HAP-1 (cell line): ENCODE results near the gene TRIM47.
"Not testable (repeated sequence)": the region's sequence is repeated elsewhere in the genome, so short reads cannot be mapped to it uniquely, and the experiment has no call there.

Experiments
- DNase-seq, 2 experiments: peaks; one replicate each; pipeline ENCODE4 v3.0.0-alpha.2; 2016 to 2020; ENCODE audit warnings: low spot score in 2 of 2
- H3K27me3 ChIP-seq: fragments of 250-450 bp; sonication (Bioruptor Pico); 2 replicates; pipeline ENCODE4 v1.5.1; 2020; ENCODE audit warnings: low read depth, mild to moderate bottlenecking, moderate library complexity
- H3K36me3 ChIP-seq: fragments of 250-450 bp; sonication (Bioruptor Pico); replicated peaks from 2 replicates; pipeline ENCODE4 v1.5.1; 2020; ENCODE audit warnings: mild to moderate bottlenecking
- H3K4me1 ChIP-seq: fragments of 250-450 bp; sonication (Bioruptor Pico); 2 replicates; pipeline ENCODE4 v1.5.1; 2020; ENCODE audit warnings: mild to moderate bottlenecking
- H3K4me3 ChIP-seq: fragments of 250-450 bp; sonication (Bioruptor Pico); 2 replicates; pipeline ENCODE4 v1.5.1; 2020; ENCODE audit warnings: mild to moderate bottlenecking, moderate library complexity
- H3K9me3 ChIP-seq: fragments of 250-450 bp; sonication (Bioruptor Pico); 2 replicates; pipeline ENCODE4 v1.5.1; 2020; ENCODE audit warnings: mild to moderate bottlenecking, moderate library complexity
- in situ Hi-C: fragments of 300-500 bp; cut with MboI; formaldehyde crosslinking; loops from 3 replicates; pipeline ENCODE4 v1.14.3; 2020; ENCODE audit warnings: low sequenced_read_pairs, inconsistent platforms, mixed read lengths

TRIM47 gene

DNA sequence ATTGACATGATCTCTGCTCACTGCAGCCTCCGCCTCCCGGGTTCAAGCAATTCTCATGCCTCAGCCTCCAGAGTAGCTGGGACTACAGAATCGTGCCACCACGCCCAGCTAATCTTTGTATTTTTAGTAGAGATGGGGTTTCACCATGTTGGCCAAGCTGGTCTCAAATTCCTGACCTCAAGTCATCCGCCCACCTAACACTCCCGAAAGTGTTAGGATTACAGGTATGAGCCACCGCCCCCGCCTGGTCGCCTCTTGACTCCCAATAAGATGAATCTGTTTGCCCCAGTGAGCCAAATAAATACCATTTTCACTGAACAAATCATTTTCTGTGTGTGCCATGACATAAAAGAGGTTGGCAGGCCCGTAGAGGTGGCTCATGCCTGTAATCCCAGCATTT lies 19.0 kb downstream of the TRIM47 start:
- H3K4me3 ChIP-seq, H3K9me3 ChIP-seq, H3K4me1 ChIP-seq, in situ Hi-C loops, H3K27me3 ChIP-seq, H3K36me3 ChIP-seq, DNase-seq: not testable (repeated sequence)

DNA sequence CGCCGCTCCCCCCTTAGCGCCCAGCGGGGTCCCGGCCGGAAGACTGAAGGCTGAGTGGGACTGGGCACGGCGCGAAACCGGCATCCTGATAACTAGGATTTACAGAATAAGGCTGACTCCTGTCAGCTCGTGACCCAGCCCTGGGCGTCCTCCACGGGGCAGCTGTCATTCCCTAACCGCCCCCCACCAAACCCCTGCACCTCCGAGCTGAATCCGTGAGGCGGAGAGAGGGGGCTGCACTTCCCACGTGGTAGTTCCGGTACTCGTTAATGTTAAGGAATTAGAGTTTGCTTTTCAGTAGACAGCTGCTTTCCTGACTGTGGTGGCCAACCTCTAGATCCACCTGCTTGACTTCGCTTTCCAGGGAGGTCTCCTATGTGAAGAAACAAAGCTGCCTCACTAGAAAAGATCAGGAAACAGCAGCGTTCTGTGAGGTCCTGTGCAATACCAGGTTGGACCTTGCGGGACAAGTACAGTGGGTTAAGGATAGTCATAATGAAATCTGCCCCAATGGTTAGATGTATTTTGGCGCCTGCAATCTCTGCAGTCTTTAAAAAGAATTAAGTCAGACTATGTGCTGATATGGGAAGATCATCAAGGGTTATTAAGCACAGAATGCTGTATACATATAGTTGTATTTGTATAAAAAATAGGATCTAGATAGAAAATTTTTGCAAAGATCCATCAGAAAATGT lies 22.2 kb downstream of the TRIM47 start:
- Histone ChIP-seq H3K27me3 (no peaks in the 10 kb centered on the region), H3K4me3 (peak overlapping the region; percentile 69), H3K4me1 (peaks cover 4% of the 10 kb centered on the region), H3K9me3 (no peaks in the 10 kb centered on the region), H3K36me3 (peaks cover 2% of the 10 kb centered on the region; the same call in 1 of the 2 replicates)
- in situ Hi-C loops, result no loop called here
- peak in 1 of 2 experiments; percentile 19 for DNase-seq

DNA sequence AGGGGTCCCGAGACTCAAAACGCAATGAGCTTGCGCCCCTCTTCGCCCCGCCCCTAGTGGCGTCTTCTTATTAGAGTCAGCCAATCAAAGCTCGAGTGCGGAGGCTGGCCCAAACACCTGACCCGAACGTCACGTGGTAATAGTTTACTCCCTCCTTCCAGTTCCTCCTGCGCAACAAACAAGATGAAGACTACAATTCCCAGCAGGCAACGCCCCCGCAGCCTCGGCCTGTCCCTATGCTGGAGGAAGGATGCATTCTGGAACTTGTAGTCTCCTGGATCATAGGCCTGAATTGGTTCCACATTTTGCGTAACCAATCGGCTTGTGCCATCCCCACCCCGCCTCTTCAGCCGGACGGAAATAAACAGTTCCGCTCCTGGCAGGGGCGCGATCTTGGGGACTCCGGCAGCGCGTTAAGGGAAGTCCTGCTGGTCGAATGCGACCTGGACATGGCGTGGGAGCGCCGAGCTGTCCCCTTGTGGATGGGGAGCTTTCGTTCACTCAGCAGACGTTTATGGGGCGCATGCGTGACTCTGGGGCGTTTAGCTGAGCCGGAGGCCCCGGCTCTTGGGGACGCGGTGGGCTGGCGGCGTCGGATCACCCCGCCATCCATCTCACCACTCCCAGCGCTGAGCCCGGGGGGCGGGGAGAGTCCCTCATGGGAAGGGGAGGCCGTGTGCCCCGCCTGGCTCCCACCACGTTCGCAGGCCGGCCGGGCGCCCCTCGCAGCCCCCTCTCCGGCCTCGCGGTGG lies 22.9 kb downstream of the TRIM47 start, which contains the start of gene WBP2:
TSS of gene WBP2 (minus strand) at position 26 of the 752 bp plus-strand sequence. CDS start 38 bp downstream, outside the sequence.
- peaks cover 9% of the 10 kb centered on the region; the same call in 1 of the 2 replicates for H3K36me3 ChIP-seq
- H3K9me3 ChIP-seq, result no peaks in the 10 kb centered on the region
- DNase-seq, result peak; percentile 99 to 100
- in situ Hi-C loops, result no loop called here
- H3K27me3 ChIP-seq, result no peaks in the 10 kb centered on the region
- peak within 1 kb of the TSS; percentile 69 for H3K4me3 ChIP-seq
- H3K4me1 ChIP-seq, result peaks cover 4% of the 10 kb centered on the region

DNA sequence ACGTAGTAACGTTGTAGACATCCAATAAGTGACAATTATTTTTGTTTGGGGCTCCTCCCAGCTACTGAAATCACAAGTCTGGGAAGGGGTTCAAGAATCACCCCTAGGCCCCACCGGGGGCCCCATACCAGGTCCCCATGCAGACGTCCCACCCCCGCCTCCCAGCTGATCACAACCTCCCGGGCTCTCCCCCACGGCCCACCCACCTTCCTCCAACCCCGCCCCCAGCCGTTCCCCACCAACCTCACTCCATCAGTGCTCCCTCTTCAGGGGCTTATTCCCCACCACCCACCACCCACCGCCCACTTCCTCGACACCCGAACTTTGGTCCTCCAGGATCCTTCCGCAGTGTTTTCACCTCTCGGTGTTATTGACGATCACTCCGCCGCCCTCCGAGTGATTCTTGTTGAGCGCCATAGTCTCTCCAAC lies 23.5 kb downstream of the TRIM47 start:
- DNase-seq, result no peak
- H3K36me3 ChIP-seq, result peaks cover 9% of the 10 kb centered on the region; the same call in 1 of the 2 replicates
- no peaks in the 10 kb centered on the region for H3K27me3 ChIP-seq
- in situ Hi-C loops, result no loop called here
- peak overlapping the region; percentile 69 for H3K4me3 ChIP-seq
- H3K9me3 ChIP-seq, result no peaks in the 10 kb centered on the region
- H3K4me1 ChIP-seq, result peaks cover 4% of the 10 kb centered on the region

DNA sequence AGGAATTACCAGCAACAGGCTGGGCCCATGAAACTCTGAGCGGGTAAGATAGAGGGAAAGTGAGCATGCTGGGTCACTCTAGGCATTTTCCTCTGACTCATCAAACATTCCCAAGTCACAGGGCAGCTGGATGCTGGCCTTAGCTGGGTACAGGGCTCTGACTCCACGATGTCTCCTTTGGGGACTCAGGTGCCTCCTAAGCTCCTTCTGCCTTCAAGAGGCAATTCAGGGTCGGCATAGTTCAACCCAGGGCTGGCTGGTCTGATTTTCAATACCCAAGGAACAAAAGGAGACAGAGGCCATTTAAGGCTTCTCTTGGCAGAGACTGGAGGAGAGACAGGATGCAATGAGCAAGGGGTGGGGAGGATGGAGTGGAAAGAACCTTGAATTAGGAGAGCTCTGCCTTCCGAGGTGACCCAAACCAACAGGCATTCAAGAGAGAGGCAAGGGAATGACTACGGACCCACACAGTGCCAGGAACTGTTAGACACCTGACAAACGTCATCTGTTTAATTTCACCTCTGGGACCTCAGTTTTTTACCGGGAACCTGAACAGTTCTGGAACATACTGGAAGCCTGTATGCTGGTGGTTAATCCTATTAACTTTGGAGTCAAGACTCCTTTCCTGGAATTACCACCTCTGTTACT lies 24.2 kb downstream of the TRIM47 start:
- Histone ChIP-seq H3K36me3 (peaks cover 11% of the 10 kb centered on the region), H3K4me1 (peaks cover 4% of the 10 kb centered on the region), H3K9me3 (no peaks in the 10 kb centered on the region), H3K27me3 (no peaks in the 10 kb centered on the region), H3K4me3 (peak overlapping the region; percentile 69)
- DNase-seq, result no peak
- in situ Hi-C loops, result no loop called here

DNA sequence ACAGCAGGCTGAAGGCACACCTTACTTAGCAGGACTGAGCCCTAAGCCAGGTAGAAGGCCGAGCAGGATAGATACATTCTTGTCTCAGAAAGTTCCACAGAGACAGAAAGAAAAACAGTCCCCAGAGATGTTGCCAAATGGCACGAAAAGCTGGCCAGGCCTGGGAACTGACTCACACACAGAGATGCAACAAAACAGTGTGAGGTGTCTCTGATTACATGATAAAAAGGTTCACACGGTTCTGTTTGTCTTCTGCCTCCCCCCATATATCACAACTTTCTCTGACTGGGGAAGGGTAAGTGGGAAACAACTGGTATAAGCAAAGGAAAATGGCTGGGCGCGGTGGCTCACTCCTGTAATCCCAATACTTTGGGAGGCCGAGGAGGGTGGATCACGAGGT lies 24.9 kb downstream of the TRIM47 start:
- in situ Hi-C loops, result no loop called here
- Histone ChIP-seq H3K4me1 (peaks cover 4% of the 10 kb centered on the region), H3K27me3 (no peaks in the 10 kb centered on the region), H3K36me3 (peaks cover 15% of the 10 kb centered on the region), H3K9me3 (no peaks in the 10 kb centered on the region), H3K4me3 (no peak overlapping the region)
- DNase-seq, result no peak

DNA sequence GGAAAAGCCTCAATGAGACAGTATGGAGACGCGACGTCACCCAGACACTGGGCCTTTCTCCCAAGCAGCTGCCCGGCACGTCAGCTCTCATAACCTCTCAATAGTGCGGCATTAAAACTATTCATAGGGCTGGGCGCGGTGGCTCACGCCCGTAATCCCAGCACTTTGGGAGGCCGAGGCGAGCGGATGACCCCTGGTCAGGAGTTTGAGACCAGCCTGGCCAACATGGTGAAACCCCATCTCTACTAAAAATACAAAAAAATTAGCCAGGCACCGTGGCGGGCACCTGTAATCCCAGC lies 26.7 kb downstream of the TRIM47 start:
- H3K27me3 ChIP-seq, H3K4me3 ChIP-seq, in situ Hi-C loops, H3K9me3 ChIP-seq, DNase-seq, H3K4me1 ChIP-seq: not testable (repeated sequence)
- H3K36me3 ChIP-seq, result peaks cover 32% of the 10 kb centered on the region

DNA sequence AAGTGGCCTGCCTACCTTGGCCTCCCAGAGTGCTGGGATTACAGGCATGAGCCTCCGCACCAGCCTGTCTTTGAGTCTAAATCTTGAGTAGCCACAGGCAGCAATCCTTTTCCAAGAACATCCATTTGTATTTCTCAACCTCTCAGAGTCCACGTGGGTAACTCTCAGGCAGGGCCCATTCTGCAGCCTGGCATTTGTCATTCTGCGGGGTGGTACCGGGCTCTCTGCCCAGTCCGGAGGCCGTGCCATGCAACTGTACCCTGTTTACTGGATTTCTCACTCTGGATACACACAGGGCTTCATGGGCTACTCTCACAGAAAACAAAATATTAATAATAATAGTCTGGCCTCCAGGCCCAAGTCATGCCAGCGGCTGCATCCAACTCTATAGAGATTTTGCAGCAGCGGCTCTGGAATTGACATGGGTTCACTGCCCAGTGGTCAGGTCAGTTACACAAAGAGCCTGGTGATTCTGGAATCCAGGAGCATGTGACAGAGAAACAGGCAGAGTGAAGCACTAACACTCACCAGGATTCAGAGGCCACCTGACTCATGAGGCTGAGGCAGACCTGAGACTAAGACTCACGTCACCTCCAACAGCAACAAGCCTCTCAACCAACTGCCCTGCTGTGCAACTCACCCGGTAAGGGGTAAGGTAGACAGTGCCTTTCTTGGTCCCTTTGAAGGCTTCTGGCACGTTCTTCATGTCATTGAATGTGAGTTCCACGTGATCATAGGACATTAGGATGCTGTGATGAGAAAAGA lies 27.3 kb downstream of the TRIM47 start:
- no peaks in the 10 kb centered on the region for H3K9me3 ChIP-seq
- H3K27me3 ChIP-seq, result no peaks in the 10 kb centered on the region
- peaks cover 32% of the 10 kb centered on the region for H3K36me3 ChIP-seq
- in situ Hi-C loops, result no loop called here
- DNase-seq, result no peak
- H3K4me1 ChIP-seq, result peaks cover 4% of the 10 kb centered on the region
- H3K4me3 ChIP-seq, result no peak overlapping the region

DNA sequence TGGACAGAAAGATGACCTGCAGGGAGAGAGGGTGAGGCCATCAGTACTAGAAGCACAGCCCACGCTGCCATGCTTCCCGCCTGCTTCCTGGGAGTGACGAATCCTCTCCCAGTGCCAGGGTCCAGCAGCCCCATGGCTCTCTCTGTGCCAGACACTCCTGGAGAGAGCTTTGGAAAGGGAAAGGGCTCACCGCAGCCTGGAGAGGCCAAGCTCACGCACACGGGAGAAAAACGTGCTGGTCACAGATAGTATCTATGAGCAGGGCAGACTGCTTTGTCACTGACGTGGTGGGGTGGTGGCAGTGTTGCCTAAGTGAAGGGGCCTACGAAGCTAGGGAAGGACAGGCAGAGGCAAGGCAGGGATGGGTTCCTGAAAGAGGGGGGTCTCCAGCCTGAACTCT lies 28.7 kb downstream of the TRIM47 start:
- no peak for DNase-seq

DNA sequence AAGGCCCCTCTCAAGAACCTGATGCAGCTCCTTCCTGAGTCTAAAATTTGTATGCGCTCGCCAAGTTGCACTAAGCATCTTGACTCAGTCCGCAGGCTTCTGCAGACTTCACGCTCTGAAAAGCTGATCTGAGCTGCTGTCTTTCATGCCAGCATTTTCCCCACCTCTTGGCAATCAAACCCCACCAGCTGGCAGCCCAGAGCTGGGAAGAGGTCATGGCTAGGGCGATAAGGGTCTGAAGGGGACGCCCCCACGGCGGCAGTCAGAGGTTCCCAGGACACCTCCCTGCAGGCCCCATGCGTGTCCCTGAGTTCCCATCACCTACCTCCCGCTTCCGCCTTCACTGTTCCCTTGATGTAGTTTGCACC lies 29.1 kb downstream of the TRIM47 start:
- Histone ChIP-seq H3K4me1 (peaks cover 7% of the 10 kb centered on the region), H3K27me3 (no peaks in the 10 kb centered on the region)
- in situ Hi-C loops, result no loop called here

More for the DNA sequence above, 28.7 kb downstream of the TRIM47 start:
- no peaks in the 10 kb centered on the region for H3K27me3 ChIP-seq
- in situ Hi-C loops, result no loop called here
- H3K9me3 ChIP-seq, result no peaks in the 10 kb centered on the region
- no peak overlapping the region for H3K4me3 ChIP-seq
- peaks cover 32% of the 10 kb centered on the region for H3K36me3 ChIP-seq
- H3K4me1 ChIP-seq, result peaks cover 10% of the 10 kb centered on the region

DNA sequence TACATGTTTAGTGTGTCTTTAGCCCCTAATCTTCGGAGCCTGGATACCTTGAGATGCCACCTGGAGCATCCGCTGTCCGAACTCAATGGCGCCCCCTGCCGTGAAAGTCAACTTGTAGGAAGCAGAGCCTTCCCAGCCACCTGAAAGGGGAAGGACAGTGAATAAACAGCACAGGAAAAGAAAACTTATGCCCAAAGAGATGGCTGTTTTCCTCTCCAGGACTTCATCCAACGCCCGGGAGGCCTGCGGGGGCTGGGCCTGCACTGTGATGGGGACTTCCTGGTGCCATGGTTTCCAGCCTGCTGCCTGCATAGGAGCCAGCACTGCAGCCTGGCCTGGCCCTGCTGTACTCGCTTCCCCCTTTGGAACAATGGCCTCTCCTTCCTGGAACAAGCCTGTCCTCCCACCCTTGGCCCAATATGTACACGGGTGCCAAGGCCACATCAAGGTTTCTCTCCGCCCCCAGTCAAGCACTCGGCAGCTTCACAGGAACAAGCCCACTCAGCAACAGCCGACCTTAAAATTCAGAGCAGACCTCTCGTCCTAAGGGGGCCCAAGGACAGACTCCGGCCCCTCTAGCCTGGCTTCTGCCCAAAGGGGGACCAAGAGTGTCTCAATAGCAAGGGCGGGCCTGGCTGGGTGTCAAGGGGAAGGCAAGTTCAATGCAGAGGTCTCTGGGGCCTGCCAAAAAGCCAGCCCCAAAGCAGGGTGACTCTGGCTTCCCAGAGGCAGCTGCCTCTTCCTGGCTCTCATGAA lies 29.7 kb downstream of the TRIM47 start:
- H3K4me1 ChIP-seq, result peaks cover 6% of the 10 kb centered on the region
- in situ Hi-C loops, result no loop called here
- DNase-seq, result peak; percentile 34 to 90
- no peaks in the 10 kb centered on the region for H3K9me3 ChIP-seq
- H3K36me3 ChIP-seq, result peaks cover 32% of the 10 kb centered on the region
- H3K4me3 ChIP-seq, result no peak overlapping the region
- no peaks in the 10 kb centered on the region for H3K27me3 ChIP-seq

More for the DNA sequence above, 29.1 kb downstream of the TRIM47 start:
- DNase-seq, result no peak
- H3K4me3 ChIP-seq, result no peak overlapping the region
- no peaks in the 10 kb centered on the region for H3K9me3 ChIP-seq
- peaks cover 32% of the 10 kb centered on the region for H3K36me3 ChIP-seq

DNA sequence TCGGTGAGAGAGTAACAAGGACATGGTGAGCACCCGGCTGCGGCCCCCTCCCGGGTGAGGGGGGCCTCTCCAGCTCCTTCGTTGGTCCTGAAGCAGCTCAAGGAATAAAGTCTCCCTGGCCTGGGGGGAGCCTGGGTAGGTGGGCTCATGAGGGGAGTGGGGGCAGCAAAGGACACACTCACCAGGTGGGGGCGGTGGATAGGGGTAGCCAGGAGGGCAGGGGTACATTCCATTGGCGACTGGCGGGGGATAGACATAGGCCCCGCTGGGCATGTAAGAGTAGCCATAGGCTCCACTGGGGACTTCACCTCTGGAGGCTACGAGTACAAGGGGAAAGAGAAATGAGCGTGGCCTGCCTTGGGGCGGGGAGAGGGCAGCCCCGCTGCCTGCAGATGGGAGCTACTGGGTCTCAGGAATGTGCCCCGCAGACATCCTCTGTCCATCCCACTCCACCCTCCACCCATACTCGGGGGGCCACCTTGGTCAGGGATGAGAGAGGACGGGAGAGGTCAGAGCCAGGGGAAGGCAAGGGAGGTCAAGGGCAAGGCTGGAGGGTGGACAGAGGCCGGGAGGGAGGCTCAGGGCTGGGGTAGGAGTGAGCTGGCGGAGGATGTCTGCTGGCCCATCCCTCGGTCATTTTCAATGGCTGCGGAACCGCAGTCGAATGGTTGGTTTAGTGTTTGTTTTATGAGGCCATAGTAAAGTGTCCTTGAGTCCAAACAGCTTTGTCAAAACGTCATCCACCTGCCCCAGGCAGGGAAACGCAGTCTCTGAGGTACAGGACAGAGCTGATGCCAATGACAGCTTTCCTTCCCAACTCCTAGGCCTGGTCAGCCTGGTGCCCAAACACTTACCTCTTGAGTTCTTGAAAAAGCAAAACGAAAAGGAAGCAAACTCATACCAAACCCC lies 30.5 kb downstream of the TRIM47 start:
- peaks cover 32% of the 10 kb centered on the region for H3K36me3 ChIP-seq
- no peak for DNase-seq
- in situ Hi-C loops, result no loop called here
- peaks cover 6% of the 10 kb centered on the region for H3K4me1 ChIP-seq
- H3K9me3 ChIP-seq, result no peaks in the 10 kb centered on the region
- H3K27me3 ChIP-seq, result no peaks in the 10 kb centered on the region
- no peak overlapping the region for H3K4me3 ChIP-seq
